Astrocyte (in vitro differentiated cells and primary cell): ENCODE data around the gene BCAN.

ENCODE experiments used
- EZH2 ChIP-seq: IDR thresholded peaks from 2 replicates; pipeline ENCODE4 v1.6.1; 2012; ENCODE audit warnings: mild to moderate bottlenecking, low read length, inconsistent platforms; ENCODE audit not compliant: insufficient read depth
- TF ChIP-seq, protein P1 (sequence below): IDR thresholded peaks from 2 replicates; pipeline ENCODE4 v1.5.1; 2011; ENCODE audit warnings: low read depth, mild to moderate bottlenecking, inconsistent platforms, low read length, moderate library complexity; ENCODE audit not compliant: insufficient read depth

DNA sequence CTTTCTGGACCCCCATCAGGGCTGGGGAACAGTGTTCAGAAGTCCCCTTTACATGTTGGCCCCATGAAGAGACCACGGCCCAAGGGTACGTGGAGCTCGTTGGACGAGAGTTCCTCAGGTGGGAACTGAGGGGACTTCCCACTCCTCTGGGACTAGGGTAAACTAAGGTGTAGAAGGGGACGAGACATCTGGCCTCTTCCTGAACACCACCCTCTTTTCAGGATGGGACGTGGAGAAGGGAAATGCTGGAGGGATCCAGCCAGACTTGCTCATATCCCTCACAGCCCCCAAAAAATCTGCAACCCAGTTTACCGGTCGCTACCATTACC is 48.3 kb upstream of the BCAN start:
- TF ChIP-seq, protein P1, sequence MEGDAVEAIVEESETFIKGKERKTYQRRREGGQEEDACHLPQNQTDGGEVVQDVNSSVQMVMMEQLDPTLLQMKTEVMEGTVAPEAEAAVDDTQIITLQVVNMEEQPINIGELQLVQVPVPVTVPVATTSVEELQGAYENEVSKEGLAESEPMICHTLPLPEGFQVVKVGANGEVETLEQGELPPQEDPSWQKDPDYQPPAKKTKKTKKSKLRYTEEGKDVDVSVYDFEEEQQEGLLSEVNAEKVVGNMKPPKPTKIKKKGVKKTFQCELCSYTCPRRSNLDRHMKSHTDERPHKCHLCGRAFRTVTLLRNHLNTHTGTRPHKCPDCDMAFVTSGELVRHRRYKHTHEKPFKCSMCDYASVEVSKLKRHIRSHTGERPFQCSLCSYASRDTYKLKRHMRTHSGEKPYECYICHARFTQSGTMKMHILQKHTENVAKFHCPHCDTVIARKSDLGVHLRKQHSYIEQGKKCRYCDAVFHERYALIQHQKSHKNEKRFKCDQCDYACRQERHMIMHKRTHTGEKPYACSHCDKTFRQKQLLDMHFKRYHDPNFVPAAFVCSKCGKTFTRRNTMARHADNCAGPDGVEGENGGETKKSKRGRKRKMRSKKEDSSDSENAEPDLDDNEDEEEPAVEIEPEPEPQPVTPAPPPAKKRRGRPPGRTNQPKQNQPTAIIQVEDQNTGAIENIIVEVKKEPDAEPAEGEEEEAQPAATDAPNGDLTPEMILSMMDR: no peak
- no peak for TF ChIP-seq EZH2
